ENCODE data around the gene PTRH1. TPM values are rescaled to one million over a fixed set of nuclear protein-coding genes. Genes with fewer than 3 reads are reported as not detected.

PTRH1 gene
- polyA plus RNA-seq, 1 of the 3 experiments (the other 2 are of a cell fraction): 42.2 TPM

DNA sequence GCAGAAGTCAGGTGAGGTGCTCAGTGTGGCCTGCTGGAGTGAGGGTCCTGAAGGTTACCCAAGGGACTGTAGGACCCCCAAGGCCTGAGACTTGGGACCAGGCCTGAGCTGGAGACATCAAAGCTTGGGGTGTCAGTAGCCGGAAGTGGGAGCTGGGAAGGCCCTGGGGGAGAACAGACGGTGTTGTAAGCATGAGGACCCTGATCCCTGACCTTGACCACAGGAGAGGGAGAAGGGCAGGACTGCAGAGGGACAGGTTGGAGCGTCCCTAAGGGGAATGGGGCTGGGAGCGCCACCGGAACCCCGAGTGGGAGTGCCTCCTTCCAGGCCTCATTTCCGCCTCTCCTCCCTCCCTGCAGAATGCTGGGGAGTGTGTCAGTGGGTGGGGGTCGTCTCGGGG lies 949 bp upstream of the PTRH1 start:
- POLR2A ChIA-PET: interaction anchor here (0.6 to 1.5 kb wide), 5 partner anchors 12 to 109 kb away, joined by 3 to 4 read pairs (median 3); no protein-coding TSS in a partner anchor
- Histone ChIP-seq H3K27me3 (ENCODE audit: insufficient read depth) (no peaks in the 10 kb centered on the region), H3K27ac (ENCODE audit: low read depth in 2 of 2, low read length in 1 of 2) (peak overlapping the region in 1 of 2 experiments; percentile 62; a peak in 2 of 4 replicates), H3K9me2 (no peaks in the 10 kb centered on the region), H2AFZ (ENCODE audit: low read depth) (peak overlapping the region; percentile 63; the same call in 1 of the 2 replicates), H3K4me1 (ENCODE audit: control insufficient read depth in 1 of 2, insufficient read depth in 2 of 2, low read depth in 1 of 2, low read length in 1 of 2) (peaks cover 0 to 23% of the 10 kb centered on the region in 2 experiments; a peak in 1 of 4 replicates), H3K9me3 (no peaks in the 10 kb centered on the region), H3K36me3 (replicated peaks in 1 of 2; ENCODE audit: control insufficient read depth in 1 of 2, insufficient read depth in 2 of 2, low read length in 1 of 2) (no peaks in the 10 kb centered on the region), H3K4me2 (peak overlapping the region; percentile 98), H3K9ac (0 out of 2 replicates have a peak overlapping the region, but pooled peaks have one; percentile 81), H4K20me1 (ENCODE audit: insufficient read depth) (no peaks in the 10 kb centered on the region), H3K4me3 (ENCODE audit: low read depth in 2 of 2, low read length in 1 of 2) (peak overlapping the region; percentile 94 to 98; a peak in 3 of 4 replicates), H3K79me2 (ENCODE audit: insufficient read depth) (peaks cover 13% of the 10 kb centered on the region; the same call in 1 of the 2 replicates), H3F3A (replicated peaks; ENCODE audit: insufficient read depth) (no peaks in the 10 kb centered on the region)
- 86% methylated on average over 6 of the region's 9 CpGs for WGBS (ENCODE audit: low lambda C conversion rate)
- DNase-seq: no peak
- CTCF ChIA-PET: interaction anchor here (0.6 to 2.5 kb wide), 5 partner anchors 8 to 130 kb away, joined by 3 to 15 read pairs (median 4); partner anchors contain the start of gene TOR2A
- TF ChIP-seq MEF2A (IDR thresholded peaks at IDR 0.05; ENCODE audit: borderline replicate concordance, low read depth): no peak
- TF ChIP-seq GATA2 (CRISPR knock-in tag; IDR thresholded peaks at IDR 0.05): no peak
- TF ChIP-seq, protein P1, sequence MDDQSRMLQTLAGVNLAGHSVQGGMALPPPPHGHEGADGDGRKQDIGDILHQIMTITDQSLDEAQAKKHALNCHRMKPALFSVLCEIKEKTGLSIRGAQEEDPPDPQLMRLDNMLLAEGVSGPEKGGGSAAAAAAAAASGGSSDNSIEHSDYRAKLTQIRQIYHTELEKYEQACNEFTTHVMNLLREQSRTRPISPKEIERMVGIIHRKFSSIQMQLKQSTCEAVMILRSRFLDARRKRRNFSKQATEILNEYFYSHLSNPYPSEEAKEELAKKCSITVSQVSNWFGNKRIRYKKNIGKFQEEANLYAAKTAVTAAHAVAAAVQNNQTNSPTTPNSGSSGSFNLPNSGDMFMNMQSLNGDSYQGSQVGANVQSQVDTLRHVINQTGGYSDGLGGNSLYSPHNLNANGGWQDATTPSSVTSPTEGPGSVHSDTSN (IDR thresholded peaks at IDR 0.05): no peak
- TF ChIP-seq, protein P2, sequence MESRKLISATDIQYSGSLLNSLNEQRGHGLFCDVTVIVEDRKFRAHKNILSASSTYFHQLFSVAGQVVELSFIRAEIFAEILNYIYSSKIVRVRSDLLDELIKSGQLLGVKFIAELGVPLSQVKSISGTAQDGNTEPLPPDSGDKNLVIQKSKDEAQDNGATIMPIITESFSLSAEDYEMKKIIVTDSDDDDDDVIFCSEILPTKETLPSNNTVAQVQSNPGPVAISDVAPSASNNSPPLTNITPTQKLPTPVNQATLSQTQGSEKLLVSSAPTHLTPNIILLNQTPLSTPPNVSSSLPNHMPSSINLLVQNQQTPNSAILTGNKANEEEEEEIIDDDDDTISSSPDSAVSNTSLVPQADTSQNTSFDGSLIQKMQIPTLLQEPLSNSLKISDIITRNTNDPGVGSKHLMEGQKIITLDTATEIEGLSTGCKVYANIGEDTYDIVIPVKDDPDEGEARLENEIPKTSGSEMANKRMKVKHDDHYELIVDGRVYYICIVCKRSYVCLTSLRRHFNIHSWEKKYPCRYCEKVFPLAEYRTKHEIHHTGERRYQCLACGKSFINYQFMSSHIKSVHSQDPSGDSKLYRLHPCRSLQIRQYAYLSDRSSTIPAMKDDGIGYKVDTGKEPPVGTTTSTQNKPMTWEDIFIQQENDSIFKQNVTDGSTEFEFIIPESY (IDR thresholded peaks at IDR 0.05; ENCODE audit: borderline replicate concordance, low read depth): no peak
- TF ChIP-seq FOXM1 (IDR thresholded peaks at IDR 0.05; ENCODE audit: low read depth): no peak

DNA sequence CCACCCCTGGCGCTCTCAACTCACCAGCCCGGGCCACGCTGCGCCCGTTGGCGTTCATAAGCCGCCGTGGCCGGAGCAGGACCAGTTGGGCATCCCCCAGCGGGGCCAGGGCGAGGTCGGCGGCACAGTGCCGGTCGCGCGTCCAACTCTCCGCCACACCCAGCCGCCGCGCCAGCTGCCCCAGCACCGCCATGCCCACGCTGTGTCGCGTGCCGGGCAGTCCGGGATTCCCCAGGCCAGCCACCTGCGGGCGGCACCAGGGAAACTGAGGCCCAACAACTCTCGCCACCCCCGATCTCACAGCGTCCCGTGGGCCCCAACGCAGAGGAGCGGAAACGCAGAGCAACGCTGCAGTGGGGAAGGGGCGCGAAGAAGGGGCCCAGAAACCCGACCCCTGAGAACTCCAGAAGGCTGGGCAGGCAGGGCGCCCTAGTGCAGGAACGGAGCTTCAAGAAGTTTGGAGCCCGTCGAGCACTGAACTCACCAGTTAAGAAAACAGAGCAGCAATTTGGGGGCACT lies 453 bp downstream of the PTRH1 start:
- peaks cover 13% of the 10 kb centered on the region; the same call in 1 of the 2 replicates for H3K79me2 ChIP-seq (ENCODE audit: insufficient read depth)
- peak overlapping the region; percentile 91 for H2AFZ ChIP-seq (ENCODE audit: low read depth)
- H3K36me3 ChIP-seq (replicated peaks in 1 of 2; ENCODE audit: control insufficient read depth in 1 of 2, insufficient read depth in 2 of 2, low read length in 1 of 2): no peaks in the 10 kb centered on the region
- peaks cover 0 to 17% of the 10 kb centered on the region in 2 experiments; a peak in 1 of 4 replicates for H3K4me1 ChIP-seq (ENCODE audit: control insufficient read depth in 1 of 2, insufficient read depth in 2 of 2, low read depth in 1 of 2, low read length in 1 of 2)
- ChIA-PET POLR2A (interaction anchor here (1.0 to 1.5 kb wide), 2 partner anchors 8 to 11 kb away, joined by 3 to 4 read pairs; partner anchors contain the start of gene CFAP157), CTCF (interaction anchor here (0.6 to 2.5 kb wide), 8 partner anchors 10 to 125 kb away, joined by 3 to 15 read pairs (median 4); partner anchors contain the start of gene TOR2A)
- no peaks in the 10 kb centered on the region for H3K9me2 ChIP-seq
- H3K27ac ChIP-seq (ENCODE audit: low read depth in 2 of 2, low read length in 1 of 2): peak overlapping the region; percentile 43 to 62
- H3F3A ChIP-seq (replicated peaks; ENCODE audit: insufficient read depth): no peaks in the 10 kb centered on the region
- TF ChIP-seq SMC3 (IDR thresholded peaks at IDR 0.05; ENCODE audit: low read depth, low read length): no peak
- TF ChIP-seq GABPA (IDR thresholded peaks at IDR 0.05; ENCODE audit: low read depth): no peak
- TF ChIP-seq RFX5 (IDR thresholded peaks at IDR 0.05; ENCODE audit: low read length): no peak
- TF ChIP-seq FOXJ3 (CRISPR knock-in tag; IDR thresholded peaks at IDR 0.05): no peak
- TF ChIP-seq MXI1 (IDR thresholded peaks at IDR 0.05; ENCODE audit: low read depth, low read length): no peak
- TF ChIP-seq TAF1 (IDR thresholded peaks at IDR 0.05; ENCODE audit: borderline replicate concordance, low read depth, low read length): no peak
- TF ChIP-seq YY1 (IDR thresholded peaks at IDR 0.05; ENCODE audit: low read depth): no peak
- TF ChIP-seq SIN3A (IDR thresholded peaks at IDR 0.05; ENCODE audit: borderline replicate concordance, low read depth, low read length): no peak
- TF ChIP-seq MEF2A (IDR thresholded peaks at IDR 0.05; ENCODE audit: borderline replicate concordance, low read depth): no peak
- TF ChIP-seq RXRA (IDR thresholded peaks at IDR 0.05; ENCODE audit: borderline replicate concordance, low read depth): no peak
- no peak for TF ChIP-seq FOXM1 (IDR thresholded peaks at IDR 0.05; ENCODE audit: low read depth)
- TF ChIP-seq, protein P3, sequence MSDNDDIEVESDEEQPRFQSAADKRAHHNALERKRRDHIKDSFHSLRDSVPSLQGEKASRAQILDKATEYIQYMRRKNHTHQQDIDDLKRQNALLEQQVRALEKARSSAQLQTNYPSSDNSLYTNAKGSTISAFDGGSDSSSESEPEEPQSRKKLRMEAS (IDR thresholded peaks at IDR 0.05; ENCODE audit: low read depth): no peak
- TF ChIP-seq EZH2phosphoT487 (IDR thresholded peaks at IDR 0.05; ENCODE audit: borderline replicate concordance, low read depth): no peak
- TF ChIP-seq, protein P1 (IDR thresholded peaks at IDR 0.05): no peak
- no peak for TF ChIP-seq EP300 (IDR thresholded peaks at IDR 0.05; ENCODE audit: borderline replicate concordance in 1 of 2, low read depth in 1 of 2, low read length in 1 of 2)
- no peak for TF ChIP-seq GATA2 (CRISPR knock-in tag; IDR thresholded peaks at IDR 0.05)
- TF ChIP-seq, protein P4, sequence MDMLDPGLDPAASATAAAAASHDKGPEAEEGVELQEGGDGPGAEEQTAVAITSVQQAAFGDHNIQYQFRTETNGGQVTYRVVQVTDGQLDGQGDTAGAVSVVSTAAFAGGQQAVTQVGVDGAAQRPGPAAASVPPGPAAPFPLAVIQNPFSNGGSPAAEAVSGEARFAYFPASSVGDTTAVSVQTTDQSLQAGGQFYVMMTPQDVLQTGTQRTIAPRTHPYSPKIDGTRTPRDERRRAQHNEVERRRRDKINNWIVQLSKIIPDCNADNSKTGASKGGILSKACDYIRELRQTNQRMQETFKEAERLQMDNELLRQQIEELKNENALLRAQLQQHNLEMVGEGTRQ (IDR thresholded peaks at IDR 0.05; ENCODE audit: borderline replicate concordance, low read depth, low read length): no peak
- no peak for TF ChIP-seq RAD21 (IDR thresholded peaks at IDR 0.05; ENCODE audit: low read length)
- peak overlapping the region; percentile 98 for H3K4me2 ChIP-seq
- no peaks in the 10 kb centered on the region for H3K9me3 ChIP-seq
- peak; percentile 75 for DNase-seq
- no peaks in the 10 kb centered on the region for H4K20me1 ChIP-seq (ENCODE audit: insufficient read depth)
- H3K27me3 ChIP-seq (ENCODE audit: insufficient read depth): no peaks in the 10 kb centered on the region
- peak overlapping the region; percentile 94 to 98 for H3K4me3 ChIP-seq (ENCODE audit: low read depth in 2 of 2, low read length in 1 of 2)
- WGBS (ENCODE audit: low lambda C conversion rate): 0% methylated on average over 7 of the region's 44 CpGs
- H3K9ac ChIP-seq: peak overlapping the region; percentile 81
